HEK293 (cell line): ENCODE results near the gene AKAP8.

ENCODE experiments used
- MZF1 ChIP-seq: fragments of 450-650 bp; formaldehyde crosslinking; IDR thresholded peaks from 2 replicates; pipeline ENCODE4 v1.5.1; 2017; ENCODE audit warnings: missing biosample characterization, missing genetic modification characterization, borderline replicate concordance
- SCRT2 ChIP-seq: fragments of 450-650 bp; formaldehyde crosslinking; IDR thresholded peaks from 2 replicates; pipeline ENCODE4 v1.5.1; 2016; ENCODE audit warnings: missing biosample characterization, missing genetic modification characterization
- ZNF292 ChIP-seq: fragments of 450-650 bp; formaldehyde crosslinking; IDR thresholded peaks from 2 replicates; pipeline ENCODE4 v1.5.1; 2016; ENCODE audit warnings: low read depth, missing biosample characterization, missing genetic modification characterization, borderline replicate concordance
- ZNF341 ChIP-seq: fragments of 450-650 bp; formaldehyde crosslinking; IDR thresholded peaks from 2 replicates; pipeline ENCODE4; 2016; ENCODE audit warnings: low read depth, missing biosample characterization, missing genetic modification characterization
- ZNF354C ChIP-seq: fragments of 450-650 bp; formaldehyde crosslinking; IDR thresholded peaks from 2 replicates; pipeline ENCODE4 v1.5.1; 2016; ENCODE audit warnings: missing biosample characterization, missing genetic modification characterization, low read depth, borderline replicate concordance
- ZNF362 ChIP-seq: fragments of 450-650 bp; formaldehyde crosslinking; IDR thresholded peaks from 2 replicates; pipeline ENCODE4 v1.5.1; 2016; ENCODE audit warnings: missing biosample characterization, missing genetic modification characterization
- TF ChIP-seq, protein P1 (sequence below): fragments of 450-650 bp; formaldehyde crosslinking; IDR thresholded peaks from 2 replicates; pipeline ENCODE4 v1.5.1; 2016; ENCODE audit warnings: missing biosample characterization, missing genetic modification characterization

GRCh38 chr19:15367439-15367838 is 12.1 kb downstream of the AKAP8 start:
- TF ChIP-seq ZNF292 (tag by site-specific recombination) (no peak), SCRT2 (no peak), ZNF354C (tag by site-specific recombination) (no peak), ZNF362 (no peak), MZF1 (no peak), ZNF341 (tag by site-specific recombination) (no peak)
- TF ChIP-seq, protein P1, sequence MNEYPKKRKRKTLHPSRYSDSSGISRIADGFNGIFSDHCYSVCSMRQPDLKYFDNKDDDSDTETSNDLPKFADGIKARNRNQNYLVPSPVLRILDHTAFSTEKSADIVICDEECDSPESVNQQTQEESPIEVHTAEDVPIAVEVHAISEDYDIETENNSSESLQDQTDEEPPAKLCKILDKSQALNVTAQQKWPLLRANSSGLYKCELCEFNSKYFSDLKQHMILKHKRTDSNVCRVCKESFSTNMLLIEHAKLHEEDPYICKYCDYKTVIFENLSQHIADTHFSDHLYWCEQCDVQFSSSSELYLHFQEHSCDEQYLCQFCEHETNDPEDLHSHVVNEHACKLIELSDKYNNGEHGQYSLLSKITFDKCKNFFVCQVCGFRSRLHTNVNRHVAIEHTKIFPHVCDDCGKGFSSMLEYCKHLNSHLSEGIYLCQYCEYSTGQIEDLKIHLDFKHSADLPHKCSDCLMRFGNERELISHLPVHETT (tag by site-specific recombination): no peak
